Endothelial cell of umbilical vein (primary cell): ENCODE measurements around the gene ARMC5. TPM values are rescaled to one million over a fixed set of nuclear protein-coding genes. Genes with fewer than 3 reads are reported as not detected.

Experiments
- BruUV-seq: library from RNA; stranded (reverse); fragments of 400-500 nt; replicated peaks from 2 replicates; lab custom pipeline; 2021; lab: Mats Ljungman, UMichigan
- CTCF ChIA-PET: fragments of 300-600, 350-600 bp; sonication (Branson Sonifier 250); formaldehyde crosslinking; loops from one replicate; lab custom pipeline; 2021; ENCODE audit warnings: antibody characterized with exemption, inconsistent platforms; lab: Charles Lee
- POLR2A ChIA-PET: fragments of 300-600, 350-600 bp; sonication (Branson Sonifier 250); formaldehyde crosslinking; loops from one replicate; lab custom pipeline; 2021; ENCODE audit warnings: antibody characterized with exemption, inconsistent platforms; lab: Charles Lee
- DNase-seq: peaks from one replicate; pipeline ENCODE4 v3.0.0-alpha.2; 2011; ENCODE audit warnings: low read depth, low spot score
- FAIRE-seq: peaks from 2 replicates; lab custom pipeline; 2011; peaks lifted over from hg19 to GRCh38; lab: Jason Lieb, UNC
- H2AFZ ChIP-seq: 2 replicates; pipeline ENCODE4 v1.6.0; 2012; ENCODE audit warnings: low read depth, low read length, control low read depth, inconsistent platforms
- H3K27ac ChIP-seq: 2 replicates; pipeline ENCODE4 v1.5.1; 2011; ENCODE audit warnings: low read depth, mild to moderate bottlenecking, control low read depth, low read length, moderate library complexity; ENCODE audit not compliant: insufficient read depth
- H3K27me3 ChIP-seq, 2 experiments: 2 replicates each; pipeline versions ENCODE4 v1.6.0 to v1.6.1; 2011; ENCODE audit warnings: low read length in 2 of 2, mixed read lengths in 1 of 2; ENCODE audit not compliant: control insufficient read depth in 2 of 2, insufficient read depth in 2 of 2
- H3K36me3 ChIP-seq, 2 experiments: 2 replicates in 1 of 2; 3 replicates in 1 of 2; pipeline ENCODE4 v1.5.1; 2011; ENCODE audit warnings: low read length in 2 of 2, mild to moderate bottlenecking in 1 of 2, moderate library complexity in 1 of 2; ENCODE audit not compliant: control insufficient read depth in 2 of 2, insufficient read depth in 2 of 2; ENCODE audit errors: extremely low read depth in 1 of 2
- H3K4me1 ChIP-seq: 3 replicates; pipeline ENCODE4 v1.5.1; 2011; ENCODE audit warnings: mild to moderate bottlenecking, low read length; ENCODE audit not compliant: control insufficient read depth, insufficient read depth; ENCODE audit errors: extremely low read depth
- H3K4me2 ChIP-seq: 2 replicates; pipeline ENCODE4 v1.6.1; 2011; ENCODE audit warnings: low read length, control low read depth, mixed read lengths; ENCODE audit not compliant: insufficient read depth
- H3K4me3 ChIP-seq, 3 experiments: fragments of 200-600 bp in 1 of 3; sonication (generic), shearing (Covaris generic) in 1 of 3; replicated peaks in 1 of 3; 2 replicates each; pipeline ENCODE4 v1.5.1; 2011 to 2016; ENCODE audit warnings: control low read depth in 3 of 3, low read length in 3 of 3, mild to moderate bottlenecking in 2 of 3, inconsistent platforms in 1 of 3, low read depth in 1 of 3, moderate library complexity in 1 of 3; ENCODE audit not compliant: insufficient read depth in 1 of 3
- H3K79me2 ChIP-seq: 2 replicates; pipeline ENCODE4 v1.6.0; 2012; ENCODE audit warnings: low read length, inconsistent platforms; ENCODE audit not compliant: control insufficient read depth, insufficient read depth
- H3K9ac ChIP-seq: replicated peaks from 2 replicates; pipeline ENCODE3; 2011; ENCODE audit warnings: low read length, control low read depth; ENCODE audit not compliant: insufficient read depth; ENCODE audit errors: extremely low read depth
- H3K9me1 ChIP-seq: replicated peaks from 3 replicates; pipeline ENCODE4 v1.6.0; 2011; ENCODE audit warnings: mild to moderate bottlenecking, low read length; ENCODE audit not compliant: control insufficient read depth, insufficient read depth; ENCODE audit errors: extremely low read depth
- H3K9me3 ChIP-seq: replicated peaks from 2 replicates; pipeline ENCODE4 v1.5.1; 2012; ENCODE audit warnings: low read length, inconsistent platforms; ENCODE audit not compliant: control insufficient read depth, insufficient read depth
- H4K20me1 ChIP-seq: replicated peaks from 2 replicates; pipeline ENCODE3; 2011; ENCODE audit warnings: mild to moderate bottlenecking, low read length; ENCODE audit not compliant: control insufficient read depth, insufficient read depth; ENCODE audit errors: extremely low read depth
- CTCF ChIP-seq, 2 donors: IDR thresholded peaks; 1 replicate in 1 of 2; 2 replicates in 1 of 2; pipeline ENCODE4 v1.5.1; 2011; ENCODE audit warnings: low read length in 2 of 2, mild to moderate bottlenecking in 2 of 2, moderate library complexity in 2 of 2, control low read depth in 1 of 2, inconsistent platforms in 1 of 2, low read depth in 1 of 2; ENCODE audit not compliant: insufficient read depth in 1 of 2; ENCODE audit errors: extremely low read depth in 1 of 2
- EZH2 ChIP-seq: IDR thresholded peaks from 2 replicates; pipeline ENCODE4 v1.6.1; 2012; ENCODE audit warnings: borderline replicate concordance, low read depth, mild to moderate bottlenecking, moderate library complexity, low read length, inconsistent platforms; ENCODE audit not compliant: severe bottlenecking
- FOS ChIP-seq: IDR thresholded peaks from 2 replicates; pipeline ENCODE4 v1.6.1; 2011; ENCODE audit warnings: mild to moderate bottlenecking, low read length, moderate library complexity, borderline replicate concordance; ENCODE audit not compliant: insufficient read depth
- GATA2 ChIP-seq: IDR thresholded peaks from 2 replicates; pipeline ENCODE4 v1.7.0; 2011; ENCODE audit warnings: low read depth, mild to moderate bottlenecking, moderate library complexity, mixed read lengths, low read length; ENCODE audit not compliant: insufficient read length, insufficient read depth
- JUN ChIP-seq: IDR thresholded peaks from 2 replicates; pipeline ENCODE4 v1.6.1; 2011; ENCODE audit warnings: borderline replicate concordance, low read depth; ENCODE audit not compliant: insufficient read length, insufficient read depth
- MYC ChIP-seq: IDR thresholded peaks from one replicate; pipeline ENCODE4 v1.6.1; 2011; ENCODE audit warnings: mild to moderate bottlenecking, low read depth, low read length
- POLR2A ChIP-seq: IDR thresholded peaks from 2 replicates; pipeline ENCODE4 v1.6.1; 2012; ENCODE audit warnings: low read depth, mild to moderate bottlenecking, control low read depth, low read length
- POLR2AphosphoS5 ChIP-seq: IDR thresholded peaks from 2 replicates; pipeline ENCODE4 v1.6.1; 2012; ENCODE audit warnings: low read depth, mild to moderate bottlenecking, control low read depth, low read length, moderate library complexity; ENCODE audit not compliant: insufficient read depth
- dilution Hi-C: fragments of 300-500 bp; cut with MboI; formaldehyde crosslinking; loops from one replicate; pipeline ENCODE4 v1.15.0; 2019; ENCODE audit warnings: low sequenced_read_pairs; ENCODE audit not compliant: extremely low pct_ligation_motif_present
- intact Hi-C: fragments of 100-400 bp; cut with micrococcal nuclease; formaldehyde crosslinking; loops from one replicate; pipeline ENCODE4 v1.10.0; 2022
- polyA plus RNA-seq, 4 experiments: library from polyadenylated mRNA; depleted of rRNA in 3 of 4; stranded (reverse) in 3 of 4; unstranded in 1 of 4; fragments of >200 nt; gene quantifications; 2 replicates each; pipeline versions ENCODE4 v1.2.1 to v1.2.3, GENCODE V29; 2011 to 2012; ENCODE audit warnings: missing spikeins in 1 of 4
- total RNA-seq: library from RNA; stranded (reverse); gene quantifications from 2 replicates; pipeline ENCODE4 v1.2.3, GENCODE V29; 2021
- TF ChIP-seq, protein P1 (sequence below): IDR thresholded peaks from 2 replicates; pipeline ENCODE4 v1.6.1; 2011; ENCODE audit not compliant: insufficient read depth, insufficient read length

The ARMC5 gene
- total and polyA plus RNA-seq, 2 donors (not counting 3 experiments of a cell fraction or from before 2014, with no cell fraction given) = 17.3 to 18.8 TPM

DNA sequence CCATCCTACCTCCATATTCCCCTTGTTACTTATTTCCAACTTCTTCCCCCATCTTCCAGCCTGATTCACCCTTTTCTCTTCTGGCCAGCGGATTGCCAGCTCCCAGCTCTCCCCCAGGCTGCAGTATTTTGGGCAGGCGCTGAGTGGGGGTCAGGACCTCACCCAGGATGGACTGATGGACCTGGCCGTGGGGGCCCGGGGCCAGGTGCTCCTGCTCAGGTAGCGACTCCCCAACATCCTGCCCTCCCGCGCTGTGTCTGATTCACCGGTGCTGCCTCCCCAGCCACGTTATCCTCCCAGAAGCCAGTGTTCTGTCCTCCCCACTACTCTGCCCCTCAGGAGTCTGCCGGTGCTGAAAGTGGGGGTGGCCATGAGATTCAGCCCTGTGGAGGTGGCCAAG, 46.6 kb upstream of the ARMC5 start:
- H3K36me3 ChIP-seq = no peaks in the 10 kb centered on the region
- no peaks in the 10 kb centered on the region for H3K27me3 ChIP-seq
- intact Hi-C loops (no loop called here), dilution Hi-C loops (no loop called here)
- no peaks in the 10 kb centered on the region for H3K4me1 ChIP-seq
- no peak overlapping the region for H3K9ac ChIP-seq
- BruUV-seq = no TSS peak
- no peak overlapping the region for H3K27ac ChIP-seq
- H3K79me2 ChIP-seq = no peaks in the 10 kb centered on the region
- H3K4me3 ChIP-seq = no peak overlapping the region
- H3K4me2 ChIP-seq = no peak overlapping the region
- FAIRE-seq (no peak), DNase-seq (no peak)
- H3K9me3 ChIP-seq = no peaks in the 10 kb centered on the region
- H4K20me1 ChIP-seq = no peaks in the 10 kb centered on the region
- no peak overlapping the region for H2AFZ ChIP-seq
- ChIA-PET CTCF (no interaction called here), POLR2A (no interaction called here)
- no peaks in the 10 kb centered on the region for H3K9me1 ChIP-seq
- TF ChIP-seq GATA2 (no peak), EZH2 (no peak), FOS (no peak), CTCF (IDR thresholded peaks at IDR 0.05; ENCODE audit: extremely low read depth in 1 of 2, insufficient read depth in 1 of 2, low read depth in 1 of 2, low read length in 2 of 2) (no peak), POLR2AphosphoS5 (no peak), JUN (no peak), POLR2A (no peak), MYC (no peak)
- TF ChIP-seq, protein P1, sequence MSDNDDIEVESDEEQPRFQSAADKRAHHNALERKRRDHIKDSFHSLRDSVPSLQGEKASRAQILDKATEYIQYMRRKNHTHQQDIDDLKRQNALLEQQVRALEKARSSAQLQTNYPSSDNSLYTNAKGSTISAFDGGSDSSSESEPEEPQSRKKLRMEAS = no peak
